Nephron (organoid): ENCODE data around the gene INPP1.
"Not testable (repeated sequence)": the region's sequence is repeated elsewhere in the genome, so short reads cannot be mapped to it uniquely, and the experiment has no call there.

Experiments
- H3K27ac Mint-ChIP-seq, 3 experiments: 2 replicates each; pipeline ENCODE4 v1.8.0; 2020; ENCODE audit warnings: mixed read lengths in 3 of 3, mild to moderate bottlenecking in 2 of 3, moderate library complexity in 1 of 3
- H3K27me3 Mint-ChIP-seq: 2 replicates; pipeline ENCODE4 v1.8.0; 2021; ENCODE audit warnings: low read depth, mild to moderate bottlenecking, moderate library complexity, mixed read lengths
- H3K36me3 Mint-ChIP-seq: 2 replicates; pipeline ENCODE4 v1.8.0; 2020; ENCODE audit warnings: low read depth, mixed read lengths
- H3K4me1 Mint-ChIP-seq: 2 replicates; pipeline ENCODE4 v1.8.0; 2020; ENCODE audit warnings: mixed read lengths
- H3K4me3 Mint-ChIP-seq, 3 experiments: 2 replicates each; pipeline ENCODE4 v1.8.0; 2020; ENCODE audit warnings: mild to moderate bottlenecking in 3 of 3, mixed read lengths in 3 of 3, moderate library complexity in 2 of 3
- H3K9me3 Mint-ChIP-seq: 2 replicates; pipeline ENCODE4 v1.8.0; 2020; ENCODE audit warnings: mixed read lengths
- TF ChIP-seq, protein P1 (sequence below), 3 experiments: fragments of 200-600 bp; sonication (generic); IDR thresholded peaks; one replicate each; pipeline ENCODE4 v1.5.0; 2021; ENCODE audit warnings: antibody characterized with exemption in 3 of 3; ENCODE audit not compliant: unreplicated experiment in 3 of 3

Gene INPP1

DNA sequence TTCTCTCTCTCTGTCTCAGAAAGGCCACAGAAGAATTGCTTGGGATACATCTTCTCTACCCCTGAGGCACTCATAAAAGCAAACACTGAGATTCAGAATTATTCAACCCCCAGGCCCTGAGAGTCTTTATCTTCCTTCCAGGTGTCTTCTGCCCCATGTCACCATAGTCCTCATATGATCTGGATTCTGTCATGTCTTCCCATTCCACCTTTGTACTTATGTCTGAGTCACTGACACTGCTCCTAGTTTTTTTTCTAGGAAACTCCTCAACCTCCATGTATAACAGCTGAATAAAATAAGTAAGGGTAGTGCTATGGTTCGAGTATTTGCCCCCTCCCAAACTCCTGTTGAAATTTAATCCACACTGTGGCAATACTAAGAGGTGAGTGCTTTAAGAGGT is 35.4 kb upstream of the INPP1 start:
- Mint-ChIP-seq H3K27ac (no peak overlapping the region), H3K36me3 (peaks cover 71% of the 10 kb centered on the region), H3K4me3 (no peak overlapping the region), H3K4me1 (no peaks in the 10 kb centered on the region), H3K9me3 (no peaks in the 10 kb centered on the region), H3K27me3 (no peaks in the 10 kb centered on the region)
- TF ChIP-seq, protein P1, sequence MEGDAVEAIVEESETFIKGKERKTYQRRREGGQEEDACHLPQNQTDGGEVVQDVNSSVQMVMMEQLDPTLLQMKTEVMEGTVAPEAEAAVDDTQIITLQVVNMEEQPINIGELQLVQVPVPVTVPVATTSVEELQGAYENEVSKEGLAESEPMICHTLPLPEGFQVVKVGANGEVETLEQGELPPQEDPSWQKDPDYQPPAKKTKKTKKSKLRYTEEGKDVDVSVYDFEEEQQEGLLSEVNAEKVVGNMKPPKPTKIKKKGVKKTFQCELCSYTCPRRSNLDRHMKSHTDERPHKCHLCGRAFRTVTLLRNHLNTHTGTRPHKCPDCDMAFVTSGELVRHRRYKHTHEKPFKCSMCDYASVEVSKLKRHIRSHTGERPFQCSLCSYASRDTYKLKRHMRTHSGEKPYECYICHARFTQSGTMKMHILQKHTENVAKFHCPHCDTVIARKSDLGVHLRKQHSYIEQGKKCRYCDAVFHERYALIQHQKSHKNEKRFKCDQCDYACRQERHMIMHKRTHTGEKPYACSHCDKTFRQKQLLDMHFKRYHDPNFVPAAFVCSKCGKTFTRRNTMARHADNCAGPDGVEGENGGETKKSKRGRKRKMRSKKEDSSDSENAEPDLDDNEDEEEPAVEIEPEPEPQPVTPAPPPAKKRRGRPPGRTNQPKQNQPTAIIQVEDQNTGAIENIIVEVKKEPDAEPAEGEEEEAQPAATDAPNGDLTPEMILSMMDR (IDR thresholded peaks at IDR 0.05; ENCODE audit: unreplicated experiment in 3 of 3): no peak

DNA sequence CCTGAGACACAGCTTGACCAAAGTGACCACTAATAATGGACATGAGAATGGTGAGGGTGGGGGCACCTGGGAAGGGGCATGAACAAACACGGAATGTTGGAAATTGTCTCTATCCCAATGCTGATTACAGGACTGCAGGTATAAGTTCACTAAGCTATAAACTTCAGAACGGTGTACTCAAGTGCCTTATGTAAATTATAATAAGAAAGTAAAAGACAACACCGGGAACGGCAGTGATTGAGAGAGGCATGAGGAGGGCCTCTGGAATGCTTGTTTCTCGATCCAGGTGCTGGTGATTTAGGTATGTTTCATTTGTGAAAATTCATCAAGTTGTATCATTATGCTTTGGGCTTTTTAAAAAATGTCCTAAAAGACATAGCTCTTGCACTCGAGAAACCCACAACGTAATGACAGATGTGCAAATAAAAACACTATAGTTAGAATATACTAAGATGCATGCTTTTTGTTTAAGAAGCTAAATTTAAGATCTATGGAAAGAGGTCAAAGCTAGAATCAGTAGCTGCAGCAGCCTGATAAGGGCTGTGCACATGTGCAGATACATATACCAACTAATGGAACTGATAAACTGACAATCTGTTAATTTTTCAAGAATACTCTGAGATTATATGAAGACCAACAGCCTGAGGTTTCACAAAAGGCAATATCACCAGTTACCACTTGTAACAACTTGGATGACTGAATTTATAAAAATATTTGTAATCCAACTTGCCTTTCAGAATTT is 31.3 kb upstream of the INPP1 start:
- H3K36me3 Mint-ChIP-seq: peaks cover 47% of the 10 kb centered on the region
- TF ChIP-seq, protein P1 (IDR thresholded peaks at IDR 0.05; ENCODE audit: unreplicated experiment in 3 of 3): no peak
- H3K4me3 Mint-ChIP-seq: no peak overlapping the region
- peaks cover 14% of the 10 kb centered on the region for H3K4me1 Mint-ChIP-seq
- H3K27me3 Mint-ChIP-seq: no peaks in the 10 kb centered on the region
- no peak overlapping the region for H3K27ac Mint-ChIP-seq
- H3K9me3 Mint-ChIP-seq: no peaks in the 10 kb centered on the region

- peaks cover 46% of the 10 kb centered on the region for H3K36me3 Mint-ChIP-seq
- peaks cover 20% of the 10 kb centered on the region for H3K4me1 Mint-ChIP-seq
- H3K4me3 Mint-ChIP-seq, H3K27ac Mint-ChIP-seq, H3K9me3 Mint-ChIP-seq, H3K27me3 Mint-ChIP-seq: not testable (repeated sequence)
These were observed 30.8 kb upstream of the INPP1 start for GRCh38 chr2:190312635-190313025.

DNA sequence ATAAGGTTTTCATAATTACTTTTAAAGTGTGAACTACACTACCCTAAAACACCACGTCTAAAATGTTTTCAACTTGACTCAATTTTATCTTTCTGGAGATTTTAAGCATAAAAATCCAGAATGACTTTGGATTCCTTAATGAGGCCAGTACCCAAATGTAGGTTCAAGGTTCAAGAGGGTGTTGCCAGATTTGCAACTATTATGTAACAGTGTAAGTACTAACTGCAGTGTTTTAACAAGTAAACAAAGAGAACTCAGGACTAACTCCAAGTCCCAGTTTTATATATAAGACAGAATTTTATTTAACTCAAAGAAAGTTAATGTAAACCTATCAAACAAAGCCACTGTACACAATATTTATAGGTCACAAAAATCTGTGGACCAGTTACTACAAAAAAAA is 29.5 kb upstream of the INPP1 start:
- TF ChIP-seq, protein P1 (IDR thresholded peaks at IDR 0.05; ENCODE audit: unreplicated experiment in 3 of 3): no peak
- H3K9me3 Mint-ChIP-seq: no peaks in the 10 kb centered on the region
- peaks cover 28% of the 10 kb centered on the region for H3K4me1 Mint-ChIP-seq
- H3K4me3 Mint-ChIP-seq: no peak overlapping the region
- peaks cover 34% of the 10 kb centered on the region for H3K36me3 Mint-ChIP-seq
- H3K27ac Mint-ChIP-seq: no peak overlapping the region
- no peaks in the 10 kb centered on the region for H3K27me3 Mint-ChIP-seq

- Mint-ChIP-seq H3K36me3 (peaks cover 25% of the 10 kb centered on the region), H3K4me1 (peaks cover 34% of the 10 kb centered on the region), H3K4me3 (peak overlapping the region in 2 of 3 experiments; percentile 6 to 32), H3K27me3 (no peaks in the 10 kb centered on the region), H3K9me3 (no peaks in the 10 kb centered on the region), H3K27ac (no peak overlapping the region)
- TF ChIP-seq, protein P1 (IDR thresholded peaks at IDR 0.05; ENCODE audit: unreplicated experiment in 3 of 3): no peak
These were observed 28.1 kb upstream of the INPP1 start for GRCh38 chr2:190315273-190315672.

DNA sequence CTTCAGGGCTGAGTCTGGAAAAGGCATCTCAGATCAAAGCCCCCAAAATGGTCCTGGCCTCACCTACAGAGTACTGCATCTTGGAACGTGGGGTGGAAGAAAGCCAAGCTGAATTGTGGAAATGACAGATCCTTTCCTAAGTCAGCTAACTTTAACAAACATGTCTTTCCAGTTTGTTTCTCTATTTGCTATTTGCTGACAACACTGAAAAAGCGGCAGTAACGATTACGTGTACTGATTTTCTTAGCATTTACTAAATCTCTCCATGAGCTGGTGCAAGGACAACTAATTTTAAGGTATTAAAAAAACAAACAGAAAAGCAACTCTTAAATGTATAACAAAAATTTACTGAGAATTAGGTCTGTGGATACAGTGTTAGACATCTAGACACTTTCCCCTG is 24.9 kb upstream of the INPP1 start:
- H3K9me3 Mint-ChIP-seq: no peaks in the 10 kb centered on the region
- H3K36me3 Mint-ChIP-seq: peaks cover 5% of the 10 kb centered on the region
- peaks cover 38% of the 10 kb centered on the region for H3K4me1 Mint-ChIP-seq
- TF ChIP-seq, protein P1 (IDR thresholded peaks at IDR 0.05; ENCODE audit: unreplicated experiment in 3 of 3): no peak
- H3K4me3 Mint-ChIP-seq: peak overlapping the region; percentile 94 to 99 (median 97)
- H3K27ac Mint-ChIP-seq: peak overlapping the region; percentile 79 to 94 (median 90)
- H3K27me3 Mint-ChIP-seq: no peaks in the 10 kb centered on the region
